HFFc6 (cell line): ENCODE results near the gene UBA3. TPM values are rescaled to one million over a fixed set of nuclear protein-coding genes. Genes with fewer than 3 reads are reported as not detected.

Experiments
- DNase-seq: peaks from one replicate; pipeline ENCODE4 v3.0.0-alpha.2; 2018
- H3K27ac Mint-ChIP-seq: 2 replicates; pipeline ENCODE4 v1.8.0; 2020; ENCODE audit warnings: mild to moderate bottlenecking, mixed read lengths
- H3K27me3 Mint-ChIP-seq: 2 replicates; pipeline ENCODE4 v1.8.0; 2021; ENCODE audit warnings: mild to moderate bottlenecking, moderate library complexity, mixed read lengths; ENCODE audit not compliant: insufficient read depth
- H3K36me3 Mint-ChIP-seq: 2 replicates; pipeline ENCODE4 v1.8.0; 2021; ENCODE audit warnings: low read depth, mixed read lengths
- H3K4me1 Mint-ChIP-seq: 2 replicates; pipeline ENCODE4 v1.8.0; 2020; ENCODE audit warnings: low read depth, mixed read lengths
- H3K4me3 Mint-ChIP-seq: 2 replicates; pipeline ENCODE4 v1.8.0; 2020; ENCODE audit warnings: mild to moderate bottlenecking, moderate library complexity, mixed read lengths
- H3K9me3 Mint-ChIP-seq: 2 replicates; pipeline ENCODE4 v1.8.0; 2020; ENCODE audit warnings: mild to moderate bottlenecking, mixed read lengths
- total RNA-seq, 6 experiments: library from RNA; stranded (reverse); fragmentation: NEBNext Ultra II Directional; extraction: Animal tissue kit (Norgen Biotek cat#: 25700); gene quantifications; 2 replicates in 1 of 6; 3 replicates in 5 of 6; pipeline ENCODE4 v1.2.3, GENCODE V29; 2021
- TF ChIP-seq, protein P1 (sequence below): fragments of 200-600 bp; sonication (generic); IDR thresholded peaks from 2 replicates; pipeline ENCODE4 v1.5.0; 2021; ENCODE audit warnings: antibody characterized with exemption, mild to moderate bottlenecking

The UBA3 gene
- total RNA-seq, 6 experiments from 2014 or later, result 62.1 to 75.4 (median 63.6) TPM

DNA sequence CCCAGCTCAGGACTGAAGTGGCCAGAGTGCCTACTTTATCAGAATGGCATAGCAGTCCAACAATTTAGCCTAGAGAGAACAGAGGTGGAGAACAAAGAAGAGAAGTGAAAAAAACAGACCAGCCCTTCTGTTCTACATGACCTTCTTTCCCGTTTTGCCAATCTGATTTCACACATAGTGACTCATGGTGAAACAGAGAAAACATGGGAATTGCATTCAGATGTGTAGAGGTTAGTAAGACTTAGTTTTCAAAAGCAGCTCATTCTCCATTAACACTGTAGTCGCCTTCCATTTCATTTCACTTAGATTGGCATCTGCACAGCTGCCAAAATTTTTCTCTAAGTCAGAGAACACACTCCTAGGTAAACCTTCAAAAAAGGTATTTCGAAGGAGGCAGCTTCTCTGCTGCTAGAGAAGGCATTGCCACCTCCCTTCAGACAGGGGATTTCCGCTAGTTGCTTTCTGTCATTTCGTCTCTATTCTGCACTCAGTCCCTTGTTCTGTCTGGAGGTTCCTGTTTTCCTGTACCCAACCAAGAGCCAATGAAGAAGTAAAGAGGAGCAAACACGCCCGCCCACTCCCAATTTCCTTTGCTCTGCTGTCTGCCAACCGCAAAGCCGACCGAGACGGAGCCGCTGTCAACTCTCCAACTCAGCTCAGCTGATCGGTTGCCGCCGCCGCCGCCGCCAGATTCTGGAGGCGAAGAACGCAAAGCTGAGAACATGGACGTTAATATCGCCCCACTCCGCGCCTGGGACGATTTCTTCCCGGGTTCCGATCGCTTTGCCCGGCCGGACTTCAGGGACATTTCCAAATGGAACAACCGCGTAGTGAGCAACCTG is 4.4 kb upstream of the UBA3 start, which contains the start of gene ARL6IP5:
Gene ARL6IP5, plus strand, starts transcription at position 612 of the 842 bp plus-strand sequence. Its CDS starts 111 bp downstream, at position 723.
- H3K4me3 Mint-ChIP-seq, result peak within 1 kb of the TSS; percentile 95
- peak within 1 kb of the TSS; percentile 96 for H3K27ac Mint-ChIP-seq
- H3K27me3 Mint-ChIP-seq, result peaks cover 1% of the 10 kb centered on the region
- TF ChIP-seq, protein P1, sequence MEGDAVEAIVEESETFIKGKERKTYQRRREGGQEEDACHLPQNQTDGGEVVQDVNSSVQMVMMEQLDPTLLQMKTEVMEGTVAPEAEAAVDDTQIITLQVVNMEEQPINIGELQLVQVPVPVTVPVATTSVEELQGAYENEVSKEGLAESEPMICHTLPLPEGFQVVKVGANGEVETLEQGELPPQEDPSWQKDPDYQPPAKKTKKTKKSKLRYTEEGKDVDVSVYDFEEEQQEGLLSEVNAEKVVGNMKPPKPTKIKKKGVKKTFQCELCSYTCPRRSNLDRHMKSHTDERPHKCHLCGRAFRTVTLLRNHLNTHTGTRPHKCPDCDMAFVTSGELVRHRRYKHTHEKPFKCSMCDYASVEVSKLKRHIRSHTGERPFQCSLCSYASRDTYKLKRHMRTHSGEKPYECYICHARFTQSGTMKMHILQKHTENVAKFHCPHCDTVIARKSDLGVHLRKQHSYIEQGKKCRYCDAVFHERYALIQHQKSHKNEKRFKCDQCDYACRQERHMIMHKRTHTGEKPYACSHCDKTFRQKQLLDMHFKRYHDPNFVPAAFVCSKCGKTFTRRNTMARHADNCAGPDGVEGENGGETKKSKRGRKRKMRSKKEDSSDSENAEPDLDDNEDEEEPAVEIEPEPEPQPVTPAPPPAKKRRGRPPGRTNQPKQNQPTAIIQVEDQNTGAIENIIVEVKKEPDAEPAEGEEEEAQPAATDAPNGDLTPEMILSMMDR, result no peak
- peaks cover 76% of the 10 kb centered on the region for H3K4me1 Mint-ChIP-seq
- no peaks in the 10 kb centered on the region for H3K9me3 Mint-ChIP-seq
- peaks cover 6% of the 10 kb centered on the region for H3K36me3 Mint-ChIP-seq
- DNase-seq, result peak; percentile 91

DNA sequence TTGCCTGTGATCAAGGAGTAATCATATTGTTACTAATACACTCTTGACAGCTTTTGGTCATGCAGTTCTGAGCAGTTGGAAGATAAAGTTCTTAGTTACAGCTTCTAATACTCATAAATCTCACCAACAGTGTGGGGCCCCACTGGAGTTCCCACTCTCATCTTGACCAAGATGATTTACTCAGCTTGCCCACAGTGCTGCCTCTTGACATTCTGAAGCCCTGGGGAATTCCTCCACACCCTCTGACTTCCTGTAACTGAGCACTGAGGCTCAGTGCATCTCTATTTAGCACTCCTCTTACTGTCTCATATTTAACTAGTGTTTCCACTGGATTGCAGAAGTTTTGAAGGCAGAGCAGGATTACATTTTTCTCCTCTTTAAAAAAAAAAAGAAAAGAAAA is 2.6 kb upstream of the UBA3 start:
- H3K4me3 Mint-ChIP-seq, result peak overlapping the region; percentile 58
- peaks cover 9% of the 10 kb centered on the region for H3K36me3 Mint-ChIP-seq
- peaks cover 1% of the 10 kb centered on the region for H3K27me3 Mint-ChIP-seq
- H3K27ac Mint-ChIP-seq, result peak overlapping the region; percentile 81
- H3K4me1 Mint-ChIP-seq, result peaks cover 71% of the 10 kb centered on the region
- TF ChIP-seq, protein P1, result no peak
- no peaks in the 10 kb centered on the region for H3K9me3 Mint-ChIP-seq
- peak; percentile 67 for DNase-seq

DNA sequence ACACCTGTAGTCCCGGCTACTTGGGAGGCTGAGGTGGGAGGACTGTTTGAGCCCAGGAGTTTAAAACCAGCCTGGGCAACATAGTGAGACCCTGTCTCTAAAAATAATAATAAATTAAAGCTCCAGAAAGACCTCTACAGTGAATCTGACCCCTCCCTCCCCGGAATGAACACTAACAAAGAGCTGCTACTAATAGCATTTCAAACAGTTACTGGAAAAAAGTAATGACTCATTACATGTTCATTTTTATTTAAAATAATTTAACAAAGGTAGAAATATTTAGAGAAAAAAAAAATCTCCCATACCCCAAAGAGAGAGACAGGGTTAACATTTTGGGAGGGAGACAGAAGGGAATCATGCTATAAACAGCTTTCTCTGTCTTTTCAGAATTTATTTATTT is 2.2 kb upstream of the UBA3 start:
- H3K36me3 Mint-ChIP-seq, result peaks cover 9% of the 10 kb centered on the region
- peaks cover 1% of the 10 kb centered on the region for H3K27me3 Mint-ChIP-seq
- peaks cover 71% of the 10 kb centered on the region for H3K4me1 Mint-ChIP-seq
- H3K9me3 Mint-ChIP-seq, result no peaks in the 10 kb centered on the region
- H3K4me3 Mint-ChIP-seq, result peak overlapping the region; percentile 58; the same call in 1 of the 2 replicates
- peak overlapping the region; percentile 81 for H3K27ac Mint-ChIP-seq
- no peak for DNase-seq
- TF ChIP-seq, protein P1, result no peak

DNA sequence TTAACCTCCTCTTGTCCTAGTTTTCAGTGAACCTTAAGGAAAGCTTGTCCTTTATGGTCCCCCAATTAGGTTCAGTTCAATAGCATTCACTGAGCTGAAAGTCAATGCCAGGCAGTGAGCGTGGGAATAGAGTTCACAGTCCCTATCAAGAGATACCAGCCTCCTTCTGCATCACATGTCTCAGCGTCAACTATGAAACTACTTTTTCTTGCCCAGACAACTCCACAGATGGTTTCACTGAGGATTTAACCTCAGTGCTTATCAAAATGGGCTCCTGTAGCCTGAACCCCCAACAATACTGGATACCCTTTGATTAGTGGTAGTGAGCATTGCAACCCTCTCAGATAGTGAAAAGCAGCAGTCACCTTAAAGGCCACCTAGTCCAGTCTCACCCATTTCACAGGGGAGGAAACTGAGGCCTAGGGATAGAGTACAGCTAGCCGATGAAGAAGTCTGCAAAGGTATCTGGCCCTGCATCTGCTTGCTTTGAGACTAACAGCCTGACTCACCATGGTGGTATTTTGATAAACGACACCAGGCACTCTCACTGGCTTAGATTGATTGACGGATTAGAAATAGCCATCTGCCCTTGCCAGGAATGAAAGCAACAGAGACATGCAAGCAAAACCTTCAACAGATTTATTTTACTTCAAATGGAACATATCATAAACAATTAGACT is 1.6 kb upstream of the UBA3 start:
- no peaks in the 10 kb centered on the region for H3K9me3 Mint-ChIP-seq
- no peak for DNase-seq
- H3K4me1 Mint-ChIP-seq, result peaks cover 73% of the 10 kb centered on the region
- peaks cover 9% of the 10 kb centered on the region for H3K36me3 Mint-ChIP-seq
- TF ChIP-seq, protein P1, result no peak
- H3K4me3 Mint-ChIP-seq, result no peak overlapping the region
- peak overlapping the region; percentile 36; the same call in 1 of the 2 replicates for H3K27ac Mint-ChIP-seq
- peaks cover 1% of the 10 kb centered on the region for H3K27me3 Mint-ChIP-seq

DNA sequence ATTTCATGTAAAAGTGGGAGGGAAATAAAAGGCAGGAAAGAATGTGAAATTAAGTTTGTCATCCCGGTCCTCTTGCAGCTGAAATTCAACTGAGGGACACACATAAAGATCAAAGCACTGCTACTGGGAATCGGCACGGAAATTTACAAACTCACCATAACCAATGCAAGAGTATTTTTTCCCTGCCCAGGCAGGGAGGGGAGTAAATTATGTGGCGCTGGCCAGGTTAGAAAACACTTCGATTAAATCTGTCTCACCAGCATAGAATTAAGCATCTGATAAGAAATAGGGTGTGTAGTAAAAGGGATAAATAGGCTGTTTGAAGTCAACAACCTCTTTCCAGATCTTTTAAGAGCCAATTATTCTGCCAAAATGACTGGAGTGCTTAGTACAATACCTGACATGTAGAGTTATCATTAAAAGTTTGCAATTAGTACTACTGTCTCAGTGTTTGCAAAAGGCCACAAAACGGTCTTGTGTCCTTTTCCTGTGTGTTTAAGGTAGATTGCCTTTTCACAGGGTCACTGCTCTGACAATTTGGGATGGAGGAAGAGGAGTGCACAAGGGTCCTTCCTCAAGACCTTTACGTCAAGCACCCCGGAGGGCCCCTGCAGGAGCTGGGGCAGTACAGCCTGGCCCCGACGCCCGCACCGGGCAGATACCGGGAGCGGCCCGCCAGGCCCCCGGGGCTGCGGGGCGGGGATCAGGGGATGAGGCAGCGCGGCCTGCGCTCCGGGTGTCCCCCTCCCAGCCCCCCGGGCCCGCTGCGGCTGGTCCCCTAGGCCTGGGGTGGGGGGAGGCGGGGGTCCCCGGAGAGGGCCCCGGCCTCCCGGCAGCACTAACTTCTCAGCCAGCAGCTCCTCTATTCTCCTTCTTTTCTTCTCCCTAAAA is 651 bp downstream of the UBA3 start:
- H3K36me3 Mint-ChIP-seq, result peaks cover 9% of the 10 kb centered on the region
- DNase-seq, result no peak
- H3K27me3 Mint-ChIP-seq, result no peaks in the 10 kb centered on the region; the same call in 1 of the 2 replicates
- H3K27ac Mint-ChIP-seq, result peak overlapping the region; percentile 78
- H3K9me3 Mint-ChIP-seq, result no peaks in the 10 kb centered on the region
- TF ChIP-seq, protein P1, result no peak
- H3K4me1 Mint-ChIP-seq, result peaks cover 61% of the 10 kb centered on the region
- peak overlapping the region; percentile 95 for H3K4me3 Mint-ChIP-seq
